ENCODE data around the gene TNFRSF6B.
"Not testable (repeated sequence)": the region's sequence is repeated elsewhere in the genome, so short reads cannot be mapped to it uniquely, and the experiment has no call there.

TNFRSF6B gene

GRCh38 chr20:63663332-63664066 lies 33.0 kb upstream of the TNFRSF6B start:
- DNase-seq, result no peak

- DNase-seq, result no peak
These were observed 32.2 kb upstream of the TNFRSF6B start for GRCh38 chr20:63664143-63664851.

GRCh38 chr20:63664861-63665594 lies 31.4 kb upstream of the TNFRSF6B start:
- no peak for DNase-seq

- no peak for DNase-seq
These were observed 30.7 kb upstream of the TNFRSF6B start for GRCh38 chr20:63665708-63666107.

GRCh38 chr20:63667858-63668257 lies 28.6 kb upstream of the TNFRSF6B start:
- DNase-seq, result no peak

GRCh38 chr20:63668351-63668750 lies 28.1 kb upstream of the TNFRSF6B start:
- DNase-seq, result no peak

GRCh38 chr20:63671695-63672094 lies 24.8 kb upstream of the TNFRSF6B start:
- DNase-seq, result not testable (repeated sequence)

GRCh38 chr20:63672666-63673065 lies 23.8 kb upstream of the TNFRSF6B start:
- no peak for DNase-seq

GRCh38 chr20:63673951-63674350 lies 22.5 kb upstream of the TNFRSF6B start:
- no peak for DNase-seq

GRCh38 chr20:63675681-63676368 lies 20.6 kb upstream of the TNFRSF6B start:
- no peak for DNase-seq

GRCh38 chr20:63678071-63678470 lies 18.4 kb upstream of the TNFRSF6B start:
- DNase-seq, result no peak

- no peak for DNase-seq
These were observed 17.6 kb upstream of the TNFRSF6B start for GRCh38 chr20:63678667-63679465.

- DNase-seq, result no peak
These were observed 16.6 kb upstream of the TNFRSF6B start for GRCh38 chr20:63679799-63680305.

GRCh38 chr20:63680427-63680826 lies 16.0 kb upstream of the TNFRSF6B start:
- DNase-seq, result no peak

GRCh38 chr20:63680857-63681608 lies 15.4 kb upstream of the TNFRSF6B start:
- no peak for DNase-seq

- no peak for DNase-seq
These were observed 14.8 kb upstream of the TNFRSF6B start for GRCh38 chr20:63681609-63682142.

GRCh38 chr20:63682384-63683139 lies 13.9 kb upstream of the TNFRSF6B start:
- DNase-seq, result peak; percentile 10 to 41

GRCh38 chr20:63685269-63686026 lies 11.0 kb upstream of the TNFRSF6B start:
- no peak for DNase-seq

GRCh38 chr20:63686094-63686491 lies 10.4 kb upstream of the TNFRSF6B start:
- no peak for DNase-seq

All from inflammatory macrophage treated with lipopolysaccharide for 1 hour (primary cell).